HepG2 (cell line): Measurements from ENCODE around the gene STK11. TPM values are rescaled to one million over a fixed set of nuclear protein-coding genes. Genes with fewer than 3 reads are reported as not detected.

Experiments
- AHDC1 ChIP-seq: sonication (generic); formaldehyde crosslinking; IDR thresholded peaks from 2 replicates; pipeline ENCODE4 v1.5.1; 2020; ENCODE audit warnings: mild to moderate bottlenecking, missing genetic modification reagents, borderline replicate concordance
- BATF2 ChIP-seq: sonication (generic); formaldehyde crosslinking; IDR thresholded peaks from 2 replicates; pipeline ENCODE4 v1.8.0; 2022; ENCODE audit warnings: mild to moderate bottlenecking, missing genetic modification reagents, moderate library complexity
- EZH2 ChIP-seq: conservative IDR thresholded peaks from 2 replicates; pipeline ENCODE4 v1.6.1; 2012; ENCODE audit warnings: mild to moderate bottlenecking, low read depth, low read length, moderate library complexity
- HOXA5 ChIP-seq: sonication (generic); formaldehyde crosslinking; IDR thresholded peaks from 2 replicates; pipeline ENCODE4 v1.4.0; 2020; ENCODE audit warnings: missing genetic modification reagents
- HOXD1 ChIP-seq: sonication (generic); formaldehyde crosslinking; IDR thresholded peaks from 2 replicates; pipeline ENCODE4 v1.5.0; 2020; ENCODE audit warnings: missing genetic modification reagents
- MTF1 ChIP-seq: sonication (generic); formaldehyde crosslinking; IDR thresholded peaks from 2 replicates; pipeline ENCODE4 v1.5.0; 2020; ENCODE audit warnings: missing genetic modification reagents
- NCOR1 ChIP-seq: fragments of 200-600 bp; sonication (generic); IDR thresholded peaks from 2 replicates; pipeline ENCODE4 v1.7.0; 2017; ENCODE audit warnings: antibody characterized with exemption, low read length, borderline replicate concordance
- NR2F6 ChIP-seq, 2 experiments: IDR thresholded peaks; 2 replicates each; pipeline ENCODE4 v1.6.1; 2016; ENCODE audit warnings: antibody characterized with exemption in 1 of 2, mild to moderate bottlenecking in 1 of 2
- PHF21A ChIP-seq: sonication (generic); formaldehyde crosslinking; IDR thresholded peaks from 2 replicates; pipeline ENCODE4 v1.5.0; 2020; ENCODE audit warnings: mild to moderate bottlenecking, missing genetic modification reagents
- RFX3 ChIP-seq: IDR thresholded peaks from 2 replicates; pipeline ENCODE4 v1.6.1; 2016; ENCODE audit warnings: missing biosample characterization, missing genetic modification reagents
- RFXAP ChIP-seq: sonication (generic); formaldehyde crosslinking; IDR thresholded peaks from 2 replicates; pipeline ENCODE4 v1.4.0; 2020; ENCODE audit warnings: missing genetic modification reagents, borderline replicate concordance
- RXRB ChIP-seq: IDR thresholded peaks from 2 replicates; pipeline ENCODE4 v1.6.1; 2016; ENCODE audit warnings: borderline replicate concordance, missing genetic modification reagents, missing compliant biosample characterization
- SATB2 ChIP-seq: sonication (generic); formaldehyde crosslinking; IDR thresholded peaks from 2 replicates; pipeline ENCODE4 v1.5.0; 2020; ENCODE audit warnings: missing genetic modification reagents
- THAP8 ChIP-seq: sonication (generic); formaldehyde crosslinking; IDR thresholded peaks from 2 replicates; pipeline ENCODE4 v1.5.1; 2020; ENCODE audit warnings: missing genetic modification reagents, mild to moderate bottlenecking, borderline replicate concordance
- THYN1 ChIP-seq: sonication (generic); formaldehyde crosslinking; IDR thresholded peaks from 2 replicates; pipeline ENCODE4 v1.8.1; 2023; ENCODE audit warnings: low read depth, mild to moderate bottlenecking, moderate library complexity, missing genetic modification reagents, borderline replicate concordance
- ZMYM4 ChIP-seq: sonication (generic); formaldehyde crosslinking; IDR thresholded peaks from 2 replicates; pipeline ENCODE4 v1.8.1; 2023; ENCODE audit warnings: mild to moderate bottlenecking, missing genetic modification reagents
- ZNF232 ChIP-seq: sonication (generic); formaldehyde crosslinking; IDR thresholded peaks from 2 replicates; pipeline ENCODE4 v1.4.0; 2020; ENCODE audit warnings: missing genetic modification reagents, borderline replicate concordance
- ZNF256 ChIP-seq: sonication (generic); formaldehyde crosslinking; conservative IDR thresholded peaks from 2 replicates; pipeline ENCODE4 v1.4.0; 2020; ENCODE audit warnings: missing genetic modification reagents
- ZNF263 ChIP-seq: sonication (generic); formaldehyde crosslinking; IDR thresholded peaks from 2 replicates; pipeline ENCODE4 v1.4.0; 2020; ENCODE audit warnings: missing genetic modification reagents
- ZNF569 ChIP-seq: sonication (generic); formaldehyde crosslinking; IDR thresholded peaks from 2 replicates; pipeline ENCODE4 v1.5.0; 2020; ENCODE audit warnings: mild to moderate bottlenecking, missing genetic modification reagents, moderate library complexity, borderline replicate concordance
- polyA plus RNA-seq, 8 experiments: library from polyadenylated mRNA; depleted of rRNA in 3 of 8; stranded (reverse) in 7 of 8; unstranded in 1 of 8; fragments of >200 nt; fragmentation: Illumina TruSeq in 4 of 8; extraction: Trizol in 4 of 8; gene quantifications; 2 replicates each; pipeline versions ENCODE4 v1.2.1 to v1.2.3, GENCODE V29; 2011 to 2016; ENCODE audit warnings: low read depth in 4 of 8, missing spikeins in 1 of 8, mixed read lengths in 1 of 8; ENCODE audit not compliant: insufficient read depth in 1 of 8
- total RNA-seq, 5 experiments: library from RNA; depleted of rRNA; stranded (reverse); fragments of >200 nt; fragmentation: Illumina TruSeq; extraction: Trizol; gene quantifications; 2 replicates each; pipeline ENCODE4 v1.2.3, GENCODE V29; 2016; ENCODE audit warnings: low read depth in 1 of 5

STK11 gene
- total and polyA plus RNA-seq, 2 of the 13 experiments (the other 11 are each of a cell fraction or from before 2014, with no cell fraction given), result 27.5 to 43.6 TPM

GRCh38 chr19:1266129-1266915, 60.7 kb downstream of the STK11 start (continued):
- TF ChIP-seq AHDC1 (CRISPR knock-in tag) (peak; percentile 68; the same call in 1 of the 2 replicates), HOXD1 (no peak; the same call in 1 of the 2 replicates), MTF1 (CRISPR knock-in tag) (no peak), THAP8 (CRISPR knock-in tag) (no peak), ZNF263 (CRISPR knock-in tag) (peak; percentile 90), HOXA5 (peak; percentile 51; the same call in 1 of the 2 replicates), PHF21A (CRISPR knock-in tag) (peak; percentile 24; the same call in 1 of the 2 replicates), ZMYM4 (CRISPR knock-in tag) (peak; percentile 7; the same call in 1 of the 2 replicates), RFXAP (CRISPR knock-in tag) (peak; percentile 33; the same call in 1 of the 2 replicates), BATF2 (0 out of 2 replicates have a peak, but pooled peaks have one; percentile 13), RXRB (CRISPR knock-in tag) (peak; percentile 82), RFX3 (peak; percentile 87), ZNF569 (CRISPR knock-in tag) (no peak), ZNF232 (no peak), NCOR1 (no peak), THYN1 (CRISPR knock-in tag) (no peak), ZNF256 (CRISPR knock-in tag) (no peak), NR2F6 (IDR thresholded peaks at IDR 0.05) (no peak), NR2F6 (CRISPR knock-in tag; IDR thresholded peaks at IDR 0.05) (peak; percentile 65), SATB2 (CRISPR knock-in tag) (no peak), EZH2 (no peak)
